SKM-1 (cell line): ENCODE measurements around the gene BAG5.

Experiments
- DNase-seq: peaks from one replicate; lab custom pipeline; 2025; ENCODE audit not compliant: unreplicated experiment; lab: John Stamatoyannopoulos, UW

BAG5 gene

DNA sequence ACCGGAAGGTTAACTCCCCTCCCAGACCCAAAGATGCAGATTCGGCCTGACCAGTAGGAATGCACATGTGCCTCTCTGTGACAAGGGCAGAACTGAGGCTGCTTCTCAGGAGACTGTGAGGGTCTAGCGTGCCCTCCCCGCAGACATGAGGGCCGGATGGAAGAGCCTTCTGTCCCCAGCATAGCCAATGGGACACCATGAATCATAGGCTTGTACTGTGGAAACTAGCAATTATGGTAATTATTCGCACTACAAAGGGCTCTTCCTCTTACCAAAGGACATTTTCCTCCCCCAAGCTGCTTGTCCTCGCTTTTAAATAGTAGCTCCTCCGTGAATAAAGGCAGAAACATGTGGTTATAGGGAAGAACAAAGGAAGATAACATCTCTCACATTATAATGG lies 6.5 kb upstream of the BAG5 start:
- no peak for DNase-seq

DNA sequence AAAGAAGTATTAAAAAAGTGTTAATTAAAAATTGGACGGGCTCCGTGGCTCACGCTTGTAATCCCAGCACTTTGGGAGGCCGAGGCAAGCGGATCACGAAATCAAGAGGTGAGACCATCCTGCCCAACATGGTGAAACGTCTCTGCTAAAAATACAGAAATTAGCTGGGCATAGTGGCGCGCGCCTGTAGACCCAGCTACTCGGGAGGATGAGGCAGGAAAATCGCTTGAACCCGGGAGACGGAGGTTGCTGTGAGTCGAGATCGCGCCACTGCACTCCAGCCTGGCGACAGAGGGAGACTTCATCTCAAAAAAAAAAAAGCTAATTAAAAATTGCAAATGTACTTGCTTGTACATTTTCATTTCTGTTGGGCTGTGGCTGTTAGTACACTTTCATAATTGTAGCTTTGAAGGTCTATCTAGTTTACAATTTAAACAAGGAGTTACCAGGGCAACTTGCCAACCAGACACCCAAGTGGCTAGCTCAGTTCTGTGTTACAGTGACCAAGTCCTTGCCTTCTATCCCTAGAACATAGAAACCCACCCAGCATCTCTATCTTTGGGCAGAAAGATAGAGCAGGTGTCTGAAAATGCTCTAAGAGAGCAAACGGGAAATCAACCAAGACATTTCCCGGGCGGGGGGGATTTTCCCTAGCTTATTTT lies 1.5 kb upstream of the BAG5 start:
- DNase-seq: no peak

DNA sequence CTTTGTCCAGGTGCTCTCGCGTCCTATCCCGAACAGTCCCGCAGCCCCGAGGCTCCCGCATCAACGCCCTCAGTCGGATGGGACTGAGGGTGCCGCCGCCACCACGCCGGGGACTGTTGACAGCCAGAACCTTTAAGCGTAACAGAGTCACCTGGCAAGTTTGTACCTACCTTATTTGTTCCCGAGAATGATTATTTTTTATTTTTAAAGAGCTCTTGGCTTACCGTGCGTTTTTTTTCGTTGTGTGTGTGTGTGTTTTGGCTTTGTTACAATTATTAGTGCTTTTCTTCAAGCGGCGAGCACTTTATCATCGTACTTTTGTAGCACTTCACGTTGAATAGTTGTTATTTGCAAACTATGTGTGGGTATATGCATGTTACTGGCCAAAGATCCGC lies 766 bp upstream of the BAG5 start:
- no peak for DNase-seq

DNA sequence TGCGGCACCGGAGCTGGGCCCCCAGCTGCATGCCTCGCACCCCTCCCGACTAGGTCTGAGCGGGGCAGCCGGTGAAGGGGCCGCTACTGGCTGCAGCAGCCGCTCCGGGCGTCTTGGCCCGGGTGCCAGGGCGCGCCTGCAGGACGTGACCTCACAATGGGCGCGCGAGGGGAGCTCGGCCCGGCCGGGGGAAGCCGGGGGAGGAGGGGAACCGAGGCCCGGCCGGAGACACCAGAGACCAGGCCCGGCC lies 353 bp downstream of the BAG5 start:
- no peak for DNase-seq

DNA sequence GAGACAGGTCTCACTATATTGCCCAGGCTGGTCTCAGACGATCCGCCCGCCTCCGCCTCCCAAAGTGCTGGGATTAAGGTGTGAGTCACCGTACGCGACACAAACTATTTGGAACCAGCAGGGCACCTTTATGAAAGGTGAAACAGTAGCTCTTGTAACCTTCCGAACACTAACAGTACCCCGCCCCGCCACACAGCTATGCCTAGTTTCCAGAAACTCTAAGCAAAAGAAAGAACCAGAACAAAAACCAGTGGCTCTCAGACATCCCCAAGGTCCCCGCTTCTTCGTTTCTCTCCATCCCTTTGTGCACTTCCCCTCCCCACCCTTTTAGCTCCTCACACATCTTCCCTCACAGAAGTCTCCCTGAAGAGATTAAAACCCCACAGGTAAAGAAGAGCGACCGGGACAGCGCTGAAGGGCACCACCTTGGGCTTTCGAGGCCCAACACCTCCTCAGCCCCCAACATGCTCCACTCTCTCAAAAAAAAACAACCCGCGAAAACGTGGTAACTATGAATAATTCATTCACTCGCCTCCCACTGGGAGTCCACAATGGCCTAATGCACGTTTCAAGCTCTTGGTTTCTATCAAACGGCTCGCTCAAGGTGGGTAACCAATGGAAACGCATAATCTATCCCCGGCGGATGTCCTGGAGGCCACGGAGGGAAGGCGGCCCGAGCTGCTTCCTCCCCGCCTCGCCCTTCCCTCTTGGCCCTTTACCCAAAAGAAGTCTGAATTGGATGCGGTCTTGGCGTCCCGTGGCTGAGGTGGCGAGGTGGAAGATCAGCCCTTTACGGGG lies 877 bp downstream of the BAG5 start:
- DNase-seq: no peak

DNA sequence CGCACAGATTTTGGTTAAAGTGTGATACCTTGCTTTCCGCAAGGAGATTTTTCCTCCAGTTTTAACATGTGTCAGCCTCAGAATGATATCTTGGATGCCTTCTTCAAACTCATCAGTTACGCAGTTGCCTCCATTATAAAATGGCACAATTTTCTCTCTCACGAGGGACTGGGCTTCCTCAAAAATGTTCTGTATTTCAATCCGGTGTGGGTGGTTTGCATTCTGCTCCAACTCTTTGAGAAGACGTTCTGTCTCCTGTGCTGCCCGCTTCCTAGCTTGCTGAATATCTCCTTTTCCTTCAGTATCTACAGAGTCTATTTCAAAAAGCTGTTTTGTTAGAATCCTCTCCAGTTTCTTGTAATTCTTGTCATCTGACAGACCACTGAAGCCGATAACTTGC lies 1.8 kb downstream of the BAG5 start:
- DNase-seq: no peak

DNA sequence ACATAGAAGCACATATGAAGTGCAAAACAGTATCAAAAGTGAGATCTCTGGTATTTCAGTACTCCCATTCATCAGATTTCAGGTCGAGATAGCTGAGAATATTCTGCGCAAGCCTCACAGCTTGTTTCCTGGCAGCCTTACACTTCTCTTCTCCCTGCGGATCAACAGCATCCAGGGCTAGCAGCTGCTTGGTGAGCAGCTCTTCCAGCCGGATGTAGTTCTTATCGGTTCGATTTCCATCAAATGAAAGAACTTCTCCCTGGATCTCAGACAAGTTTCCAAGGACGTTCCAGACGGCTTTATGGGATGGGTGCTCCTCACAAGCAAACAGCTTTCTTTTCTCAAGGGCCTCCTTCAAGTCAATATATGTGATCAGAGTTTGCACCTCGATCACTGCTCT lies 2.7 kb downstream of the BAG5 start:
- DNase-seq: no peak

DNA sequence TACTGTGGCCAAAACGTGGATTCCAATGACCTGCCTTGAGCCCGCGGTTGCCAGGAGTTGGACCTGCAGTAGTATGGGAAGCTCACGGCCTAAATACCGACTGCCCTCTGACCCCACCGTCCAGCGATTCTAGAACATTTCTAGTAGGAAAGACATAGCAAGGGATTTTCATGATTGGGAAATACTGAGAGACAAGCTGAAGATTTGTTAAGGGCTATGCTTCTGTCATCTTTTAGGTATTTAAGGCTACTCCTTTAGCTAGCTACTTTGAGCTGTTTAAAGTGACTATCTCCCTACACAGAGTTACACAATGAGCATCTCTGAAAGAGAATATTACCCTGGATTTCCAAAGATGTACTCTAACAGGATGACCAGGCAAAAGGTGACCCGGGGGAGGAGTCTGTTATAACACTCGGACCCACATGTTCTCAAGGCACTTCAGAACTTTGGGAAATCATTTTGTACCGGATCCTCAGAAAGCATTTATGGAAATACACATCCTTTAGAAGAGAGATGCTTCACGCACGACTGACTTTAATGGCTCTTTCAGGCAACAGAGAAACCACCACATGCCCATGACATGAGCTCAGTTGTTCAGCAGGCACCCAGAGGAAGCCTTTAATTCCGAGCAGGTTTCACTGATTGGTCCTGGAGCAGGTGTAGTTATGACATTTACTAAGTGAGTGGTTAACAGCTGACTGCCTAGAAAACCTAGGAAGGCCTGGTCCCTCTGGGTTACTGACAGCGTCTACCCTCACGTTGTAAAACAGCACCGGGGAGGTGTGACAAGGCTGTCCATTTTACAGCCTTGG lies 4.2 kb downstream of the BAG5 start:
- no peak for DNase-seq

DNA sequence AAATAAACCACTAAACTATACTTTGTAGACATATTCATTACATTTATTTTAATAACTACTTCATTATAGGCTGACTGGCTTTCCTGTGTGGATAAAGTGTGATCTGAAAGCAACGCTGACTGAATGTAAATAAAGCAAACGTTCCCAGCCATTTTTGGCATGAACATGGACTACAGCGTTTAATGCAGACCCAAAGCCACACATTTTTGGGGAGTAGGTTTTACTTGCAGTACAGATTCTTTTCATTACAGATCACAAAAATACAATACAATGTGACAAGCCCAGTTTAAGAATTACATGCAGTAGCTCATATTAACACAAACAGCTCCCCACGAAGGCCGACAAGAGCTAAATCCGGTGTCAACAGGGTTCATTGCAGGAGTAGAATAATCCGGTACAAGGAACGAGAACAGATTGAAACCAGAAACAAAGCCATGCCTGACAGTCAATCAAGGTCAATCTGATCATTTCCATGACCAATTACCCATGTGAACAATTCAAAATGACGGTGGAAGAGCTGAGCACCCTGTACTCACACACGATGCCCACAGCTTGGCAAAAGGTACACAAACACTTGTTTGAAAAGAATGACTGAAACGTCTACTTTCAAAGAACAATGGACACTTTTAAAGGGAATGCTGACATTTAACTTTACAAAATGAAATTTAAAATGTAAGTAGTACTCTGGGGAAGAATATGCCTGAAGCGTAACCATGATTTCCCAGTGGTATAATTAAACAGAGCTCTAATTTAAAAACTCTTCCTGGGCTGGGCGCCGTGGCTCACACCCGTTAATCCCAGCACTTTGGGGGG lies 5.3 kb downstream of the BAG5 start:
- DNase-seq: no peak

DNA sequence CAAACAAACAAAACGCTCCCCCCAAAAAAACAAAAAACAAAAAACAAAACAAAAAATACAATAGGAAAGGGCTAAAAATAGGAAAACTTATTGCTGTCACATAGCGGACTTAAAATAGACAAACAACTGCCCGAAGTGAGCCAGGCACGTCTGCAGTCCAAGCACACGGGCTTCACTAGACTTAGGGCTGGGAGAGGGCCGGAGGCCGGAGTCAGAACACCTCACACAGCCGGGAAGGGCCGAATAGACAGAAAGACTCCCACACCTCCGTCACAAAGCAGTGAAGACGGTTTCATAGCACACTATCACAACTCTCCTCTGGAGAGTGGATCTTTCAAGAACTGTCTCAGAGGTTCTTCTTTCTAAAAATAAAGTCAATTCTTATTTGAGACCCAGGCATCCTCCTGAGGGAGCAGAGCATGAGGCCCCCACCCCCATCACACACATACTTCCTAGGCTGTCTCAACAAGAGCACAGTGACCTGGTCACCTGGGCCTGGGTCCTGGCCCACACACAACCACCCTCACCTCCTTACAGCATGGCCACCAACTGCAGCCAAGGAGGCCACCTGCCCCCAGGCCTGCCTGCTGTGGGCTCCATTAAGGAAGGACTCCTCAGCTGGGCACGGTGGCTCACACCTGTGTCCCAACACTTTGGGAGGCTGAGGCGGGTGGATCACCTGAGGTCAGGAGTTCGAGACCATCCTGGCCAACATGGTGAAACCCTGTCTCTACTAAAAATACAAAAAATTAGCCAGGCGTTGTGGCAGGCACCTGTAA lies 6.7 kb downstream of the BAG5 start:
- no peak for DNase-seq

DNA sequence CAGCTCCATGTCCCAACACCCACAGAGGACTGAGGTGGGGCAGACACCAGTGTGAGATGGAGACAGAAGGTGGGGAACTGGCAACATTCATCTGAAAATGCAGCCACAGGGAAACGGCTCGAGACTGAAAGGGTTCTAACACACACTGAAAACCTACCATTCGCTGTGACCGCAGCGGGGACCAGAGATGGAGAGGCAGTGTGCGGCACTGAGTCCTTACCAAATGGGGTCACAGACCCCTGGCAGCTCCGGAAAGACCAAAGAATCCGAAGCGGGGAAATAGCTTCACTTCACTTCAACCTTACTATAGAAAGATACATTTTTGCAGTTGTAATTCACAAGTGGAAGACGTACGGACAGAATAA lies 9.6 kb downstream of the BAG5 start:
- no peak for DNase-seq

DNA sequence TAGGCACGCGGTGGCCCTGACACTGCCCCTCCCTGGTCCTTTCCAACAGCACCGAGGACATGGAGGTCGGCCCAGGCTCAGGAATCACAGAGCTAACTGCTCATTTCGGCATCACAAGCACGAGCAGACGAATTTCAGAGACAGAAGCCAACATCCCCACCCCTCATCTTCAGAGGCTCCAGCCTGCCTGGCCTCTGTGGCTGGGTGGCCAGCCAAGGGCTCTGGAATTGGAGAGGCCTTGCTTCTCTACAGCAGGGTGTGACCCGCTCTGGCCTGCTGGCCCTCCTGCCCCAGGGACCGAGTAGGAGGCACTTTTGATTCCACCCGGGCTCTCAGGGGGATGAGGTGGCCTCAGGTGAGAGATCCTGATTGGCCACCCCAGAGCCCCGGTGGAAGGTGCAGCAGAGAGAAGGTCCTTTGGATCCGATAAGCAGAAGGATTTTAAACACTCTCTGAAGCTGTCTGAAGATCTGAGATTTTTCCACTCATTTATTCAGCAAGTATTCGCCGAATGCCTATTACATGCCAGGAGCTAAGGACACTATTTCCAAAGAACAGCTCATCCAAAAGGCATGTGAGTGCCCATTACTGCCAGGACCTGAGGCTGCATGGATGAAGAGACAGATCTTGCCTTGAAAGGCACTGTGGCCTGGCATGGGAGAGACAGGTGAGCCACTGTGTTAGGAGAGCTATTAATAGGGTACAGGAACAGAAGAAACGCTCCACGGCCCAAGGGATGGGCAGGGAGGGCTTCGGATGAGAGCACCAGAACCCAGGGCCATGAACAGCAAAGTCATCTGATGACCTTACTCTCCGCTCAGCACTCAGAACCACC lies 10.2 kb downstream of the BAG5 start:
- no peak for DNase-seq

DNA sequence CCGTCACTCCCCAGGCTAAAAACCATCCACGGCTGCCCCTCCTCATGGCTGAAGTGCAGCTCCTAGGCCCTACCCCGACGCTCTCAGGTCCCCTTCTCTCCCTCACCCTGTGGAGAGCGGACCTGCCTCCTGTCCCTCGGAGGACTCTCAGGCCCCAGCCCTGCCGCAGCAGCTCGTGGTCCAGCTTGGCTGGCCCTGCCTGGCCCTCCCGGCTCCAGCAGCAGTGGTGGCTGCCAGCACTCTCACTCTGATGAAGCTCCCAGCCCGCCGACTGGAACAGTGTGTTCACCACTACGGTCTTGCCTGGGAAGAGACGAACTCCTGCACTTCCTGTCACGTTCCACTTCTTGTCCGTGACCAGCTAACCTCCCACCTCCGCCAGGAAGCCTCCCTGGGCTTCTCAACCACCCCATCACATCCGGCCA lies 11.1 kb downstream of the BAG5 start:
- DNase-seq: no peak

DNA sequence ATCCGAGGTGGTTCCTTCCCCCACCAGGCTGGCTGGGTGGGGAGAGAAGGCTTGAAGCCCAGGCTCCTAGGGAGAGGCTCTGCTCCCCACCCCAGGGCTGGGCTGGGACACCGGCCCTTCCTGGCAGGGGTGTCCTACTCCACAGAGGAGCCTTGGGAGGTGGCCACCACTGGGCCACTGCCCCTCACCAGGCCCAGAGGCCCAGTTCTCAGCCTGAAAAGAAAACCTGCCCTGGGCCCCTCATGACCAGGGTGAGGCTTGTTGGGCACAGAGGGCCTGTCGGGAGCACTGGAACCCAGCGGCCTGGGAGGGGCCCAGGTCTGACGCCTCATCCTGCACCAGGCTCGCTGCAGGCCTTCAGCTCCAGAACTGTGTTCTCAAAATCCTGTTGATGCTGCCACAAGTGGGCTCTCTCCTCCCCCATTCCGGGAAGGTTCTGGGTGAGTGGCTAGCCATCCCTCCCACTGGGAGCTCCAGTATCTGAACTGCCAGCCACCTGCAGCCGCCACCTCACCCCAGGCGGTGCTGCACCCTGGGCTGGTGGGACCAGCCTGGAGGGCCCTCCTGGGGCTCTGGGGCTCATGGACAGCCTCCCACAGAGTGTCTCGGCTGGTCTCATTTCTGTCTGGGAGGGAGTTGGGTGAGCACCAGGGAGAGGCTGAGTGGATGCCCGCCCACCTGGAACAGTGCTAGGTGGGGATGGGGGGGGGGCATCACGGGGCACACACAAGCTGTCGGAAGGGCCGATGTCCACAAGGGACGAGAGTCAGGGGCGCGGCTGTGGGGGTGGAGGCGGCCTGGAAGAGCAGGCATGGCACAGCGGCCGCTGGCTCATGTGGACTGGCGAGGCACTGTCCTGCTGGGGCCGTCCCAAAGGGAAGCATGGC lies 11.8 kb downstream of the BAG5 start:
- no peak for DNase-seq

DNA sequence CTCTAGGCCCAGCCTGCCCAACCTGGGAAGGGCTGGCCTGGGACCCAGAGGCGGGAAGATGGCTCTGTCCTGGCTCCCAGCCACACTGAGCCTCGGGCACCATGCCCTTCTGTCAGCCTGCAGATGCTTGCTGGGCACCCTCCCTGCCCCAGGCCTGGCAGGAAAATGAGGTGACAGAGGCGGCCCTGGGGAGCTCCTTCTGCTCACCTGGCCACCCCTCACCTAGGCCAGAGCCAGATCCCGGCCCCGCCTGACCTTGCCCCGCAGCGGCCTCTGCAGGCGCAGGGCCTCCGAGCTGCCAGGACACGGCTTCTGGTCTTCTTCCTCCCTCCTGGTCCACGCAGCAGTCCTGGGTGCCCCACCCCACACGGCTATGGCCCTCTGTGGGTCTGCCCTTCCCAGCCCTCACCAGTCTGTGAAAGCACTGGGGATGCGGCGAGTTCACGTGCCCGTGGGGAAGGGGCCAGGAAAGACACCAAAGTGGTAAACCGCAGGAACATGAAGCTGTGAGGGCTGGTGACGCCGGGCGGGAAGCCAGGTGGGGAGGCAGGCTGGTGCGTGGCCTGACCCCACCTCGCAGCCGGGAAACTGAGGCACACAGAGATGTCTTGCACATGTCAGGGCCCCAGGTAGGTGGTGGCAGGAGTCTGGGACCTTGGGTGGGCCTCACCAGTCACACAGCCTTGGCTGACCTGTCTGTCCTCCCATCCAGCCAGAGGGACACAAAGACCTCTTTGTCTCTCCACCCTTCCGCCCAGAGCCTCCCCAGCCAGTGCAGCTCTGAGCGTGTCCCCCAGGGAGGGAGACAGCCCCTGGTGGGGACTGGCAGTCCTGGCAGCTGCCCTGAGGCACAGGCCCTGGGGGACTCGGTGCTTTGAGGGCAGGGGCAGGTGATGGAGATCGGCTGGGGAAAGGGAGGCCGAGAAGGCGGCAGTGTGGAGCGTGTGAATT lies 12.8 kb downstream of the BAG5 start:
- DNase-seq: no peak

DNA sequence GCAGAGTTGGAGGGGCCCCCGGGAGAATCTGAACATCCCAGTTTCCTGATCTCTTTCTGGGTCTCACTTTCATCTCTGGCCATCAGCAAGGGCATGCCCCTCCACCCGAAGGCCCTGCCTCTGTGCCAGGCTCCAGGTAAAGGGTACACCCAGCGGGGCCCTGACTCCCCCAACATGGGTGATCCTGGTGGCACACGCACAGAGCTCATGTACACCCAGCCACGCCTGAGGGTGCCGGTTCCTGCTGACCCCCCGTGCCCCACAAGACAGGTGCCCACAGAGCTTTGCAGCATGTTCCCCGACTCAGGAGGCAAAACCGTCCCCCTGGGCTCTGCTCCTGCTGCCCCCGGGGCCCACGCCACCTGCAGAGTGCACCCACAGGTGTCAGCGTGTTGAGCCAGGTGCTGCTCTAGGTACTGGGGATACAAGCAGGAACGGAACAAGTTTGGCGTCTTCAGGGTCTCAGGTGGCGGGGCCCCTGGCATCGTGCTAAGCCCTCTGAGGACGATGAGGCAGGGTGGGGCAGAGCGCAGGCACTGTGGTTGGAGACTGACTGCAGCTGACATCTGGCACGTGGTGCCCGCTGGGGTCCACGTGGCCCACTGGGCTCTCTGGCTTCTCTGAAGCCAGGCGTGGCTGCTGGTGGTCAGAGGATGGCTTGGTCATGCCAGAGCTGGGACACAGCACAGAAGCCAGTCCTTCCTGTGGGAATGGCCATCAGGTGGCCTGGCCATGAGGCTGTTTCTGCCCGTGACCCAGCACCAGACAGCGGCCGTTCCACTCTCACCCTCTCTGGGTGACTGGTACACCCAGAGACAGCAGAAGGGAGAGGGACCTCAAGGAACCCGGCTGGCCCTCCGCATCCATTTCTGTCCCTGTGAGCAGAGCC lies 13.8 kb downstream of the BAG5 start:
- no peak for DNase-seq

DNA sequence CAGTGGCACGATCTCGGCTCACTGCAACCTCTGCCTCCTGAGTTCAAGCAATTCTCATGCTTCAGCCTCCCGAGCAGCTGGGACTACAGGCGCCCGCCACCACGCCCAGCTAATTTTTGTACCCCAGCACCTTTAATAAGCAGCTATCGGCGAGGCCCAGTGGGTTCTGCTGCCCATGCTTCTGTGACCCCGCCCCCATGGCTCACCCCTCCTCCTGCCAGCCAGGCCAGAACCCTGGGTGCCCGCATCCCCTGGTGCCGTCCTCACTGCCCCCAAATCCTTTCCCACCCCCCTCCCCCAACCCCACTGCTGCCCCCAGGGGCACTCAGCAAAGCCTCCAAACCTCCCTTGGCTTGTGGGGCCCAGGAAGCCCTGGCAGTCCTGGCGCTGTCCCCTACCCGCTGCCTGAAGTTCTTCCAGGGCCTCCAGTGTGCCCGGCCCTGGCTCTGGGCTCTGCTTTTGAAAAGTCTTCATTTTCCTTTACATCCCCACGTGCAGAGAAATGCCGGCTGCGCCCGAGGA lies 14.5 kb downstream of the BAG5 start:
- no peak for DNase-seq
